Transverse colon (tissue), 4 donors: ENCODE measurements around the gene ZCCHC4. TPM values are rescaled to one million over a fixed set of nuclear protein-coding genes. Genes with fewer than 3 reads are reported as not detected.
A peak's percentile ranks its signal among the peaks of the same experiment; 100 is the strongest.

Experiments
- DNase-seq: peaks from one replicate; pipeline ENCODE4 v3.0.0-alpha.2; 2019
- H3K27ac ChIP-seq, 4 donors: fragments of 200-600 bp; sonication (generic); 2 replicates each; pipeline ENCODE4 v1.5.1; 2016 to 2018; ENCODE audit warnings: inconsistent platforms in 4 of 4
- H3K27me3 ChIP-seq: fragments of 200-600 bp; sonication (generic); 2 replicates; pipeline ENCODE4 v1.5.1; 2017; ENCODE audit warnings: inconsistent platforms
- H3K36me3 ChIP-seq, 4 donors: fragments of 200-600 bp; sonication (generic); 2 replicates each; pipeline ENCODE4 v1.5.1; 2017 to 2019; ENCODE audit warnings: inconsistent platforms in 4 of 4
- H3K4me1 ChIP-seq, 4 donors: fragments of 200-600 bp; sonication (generic); 2 replicates each; pipeline ENCODE4 v1.5.1; 2017 to 2020; ENCODE audit warnings: inconsistent platforms in 4 of 4
- H3K4me3 ChIP-seq, 4 donors: fragments of 200-600 bp; sonication (generic); 1 replicate in 1 of 4; 2 replicates in 3 of 4; pipeline versions ENCODE4 v1.5.1 to v1.6.1; 2017 to 2019; ENCODE audit warnings: inconsistent platforms in 4 of 4
- H3K9me3 ChIP-seq, 2 donors: fragments of 200-600 bp; sonication (generic); 2 replicates each; pipeline ENCODE4 v1.5.1; 2017 to 2019; ENCODE audit warnings: inconsistent platforms in 2 of 2
- EP300 ChIP-seq: sonication (generic); formaldehyde crosslinking; IDR thresholded peaks from one replicate; pipeline ENCODE4 v1.6.1; 2017; ENCODE audit warnings: antibody characterized with exemption, low read depth
- POLR2A ChIP-seq: fragments of 450-650 bp; IDR thresholded peaks from one replicate; pipeline ENCODE4 v1.6.1; 2016; ENCODE audit warnings: antibody characterized with exemption, mild to moderate bottlenecking, moderate library complexity
- POLR2AphosphoS5 ChIP-seq, 3 donors: sonication (generic); formaldehyde crosslinking; IDR thresholded peaks; one replicate each; pipeline ENCODE4 v1.6.1; 2016; ENCODE audit warnings: antibody characterized with exemption in 3 of 3
- WGBS, 2 donors: methylation state at CpG; one replicate each; pipeline ENCODE4 v1.1.5; 2018; ENCODE audit warnings: low coverage in 1 of 2; 5-methylcytosine and 5-hydroxymethylcytosine counted together
- in situ Hi-C, 4 donors: fragments of 200-750 bp; cut with MboI; loops; one replicate each; pipeline versions ENCODE4 v1.15.0 to v1.15.1; 2017; ENCODE audit warnings: low sequenced_read_pairs in 3 of 4, low pct_ligation_motif_present in 1 of 4, low pct_unique_long_range_greater_than_20kb in 1 of 4
- intact Hi-C: fragments of 100-400 bp; cut with DNase I; formaldehyde crosslinking; loops from one replicate; pipeline ENCODE4 v1.15.1; 2023; ENCODE audit warnings: low total_unique reads
- total RNA-seq, 4 donors: library from RNA; depleted of rRNA; stranded (reverse); fragments of >200 nt; gene quantifications; one replicate each; pipeline ENCODE4 v1.1.0, GENCODE V29; 2016
- TF ChIP-seq, protein P1 (sequence below), 5 experiments: fragments of 200-600 bp in 3 of 5; fragments of 450-650 bp in 2 of 5; sonication (generic) in 3 of 5; IDR thresholded peaks; 1 replicate in 2 of 5; 2 replicates in 3 of 5; pipeline ENCODE4 v1.5.1; 2016 to 2017; ENCODE audit warnings: antibody characterized with exemption in 5 of 5, inconsistent platforms in 3 of 5, mild to moderate bottlenecking in 2 of 5, moderate library complexity in 1 of 5

ZCCHC4 gene
- total RNA-seq, 4 donors from 2014 or later = 11.2 to 21.7 (median 14.3) TPM

DNA sequence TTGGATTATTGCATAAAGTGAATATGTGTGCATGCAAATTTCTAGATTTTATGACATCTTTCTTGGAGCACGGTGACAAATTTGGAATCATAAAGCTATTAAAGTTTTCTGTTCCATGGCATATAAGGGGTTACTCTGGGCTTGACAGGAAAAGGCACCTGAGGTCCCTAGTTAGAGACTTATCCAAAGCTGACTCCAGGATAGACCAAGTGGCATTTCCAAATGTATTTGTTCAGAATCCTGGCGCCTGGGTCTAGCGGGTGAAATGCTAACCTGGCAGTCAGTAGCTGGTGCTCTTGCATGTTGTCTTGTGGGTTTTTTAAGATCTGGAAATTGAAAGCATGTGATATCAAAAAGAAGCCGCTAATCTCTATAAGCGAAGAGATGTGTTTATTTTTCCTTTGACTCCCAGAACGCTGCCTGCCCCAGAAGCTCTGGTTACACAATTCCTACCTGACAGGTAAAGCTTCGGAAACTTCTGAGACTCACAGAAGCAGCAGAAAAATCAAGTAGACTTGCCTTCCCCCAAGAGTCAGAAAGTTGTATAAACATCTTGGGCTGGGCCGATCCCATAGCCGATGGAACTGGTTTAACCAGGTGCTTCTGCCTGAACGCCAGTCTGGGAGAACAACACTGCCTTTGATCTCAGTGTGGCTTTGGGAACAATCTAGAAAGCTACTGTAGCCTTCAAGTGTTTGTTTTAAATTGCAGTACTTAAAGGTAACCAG lies 12.9 kb upstream of the ZCCHC4 start:
- intact Hi-C loops = loop anchor here (2.0 kb wide), 1 partner anchor 61 kb away; no protein-coding TSS in a partner anchor
- WGBS, 2 donors = 36 to 40% methylated on average over 7 to 10 of the region's 10 CpGs
- Histone ChIP-seq H3K4me1 (no peaks in the 10 kb centered on the region), H3K27ac (peak overlapping the region; percentile 4 to 66 (median 46)), H3K27me3 (no peaks in the 10 kb centered on the region), H3K9me3 (no peaks in the 10 kb centered on the region), H3K4me3 (peak overlapping the region in 1 of 4 donors; percentile 2), H3K36me3 (no peaks in the 10 kb centered on the region)
- in situ Hi-C loops = loop anchor here in 1 of 4 donors (25.0 kb wide), 1 partner anchor 87 kb away; no protein-coding TSS in a partner anchor
- peak; percentile 51 for DNase-seq
- TF ChIP-seq POLR2AphosphoS5 (IDR thresholded peaks at IDR 0.05) = peak in 1 of 3 donors; percentile 12
- TF ChIP-seq, protein P1, sequence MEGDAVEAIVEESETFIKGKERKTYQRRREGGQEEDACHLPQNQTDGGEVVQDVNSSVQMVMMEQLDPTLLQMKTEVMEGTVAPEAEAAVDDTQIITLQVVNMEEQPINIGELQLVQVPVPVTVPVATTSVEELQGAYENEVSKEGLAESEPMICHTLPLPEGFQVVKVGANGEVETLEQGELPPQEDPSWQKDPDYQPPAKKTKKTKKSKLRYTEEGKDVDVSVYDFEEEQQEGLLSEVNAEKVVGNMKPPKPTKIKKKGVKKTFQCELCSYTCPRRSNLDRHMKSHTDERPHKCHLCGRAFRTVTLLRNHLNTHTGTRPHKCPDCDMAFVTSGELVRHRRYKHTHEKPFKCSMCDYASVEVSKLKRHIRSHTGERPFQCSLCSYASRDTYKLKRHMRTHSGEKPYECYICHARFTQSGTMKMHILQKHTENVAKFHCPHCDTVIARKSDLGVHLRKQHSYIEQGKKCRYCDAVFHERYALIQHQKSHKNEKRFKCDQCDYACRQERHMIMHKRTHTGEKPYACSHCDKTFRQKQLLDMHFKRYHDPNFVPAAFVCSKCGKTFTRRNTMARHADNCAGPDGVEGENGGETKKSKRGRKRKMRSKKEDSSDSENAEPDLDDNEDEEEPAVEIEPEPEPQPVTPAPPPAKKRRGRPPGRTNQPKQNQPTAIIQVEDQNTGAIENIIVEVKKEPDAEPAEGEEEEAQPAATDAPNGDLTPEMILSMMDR (IDR thresholded peaks at IDR 0.05) = no peak

DNA sequence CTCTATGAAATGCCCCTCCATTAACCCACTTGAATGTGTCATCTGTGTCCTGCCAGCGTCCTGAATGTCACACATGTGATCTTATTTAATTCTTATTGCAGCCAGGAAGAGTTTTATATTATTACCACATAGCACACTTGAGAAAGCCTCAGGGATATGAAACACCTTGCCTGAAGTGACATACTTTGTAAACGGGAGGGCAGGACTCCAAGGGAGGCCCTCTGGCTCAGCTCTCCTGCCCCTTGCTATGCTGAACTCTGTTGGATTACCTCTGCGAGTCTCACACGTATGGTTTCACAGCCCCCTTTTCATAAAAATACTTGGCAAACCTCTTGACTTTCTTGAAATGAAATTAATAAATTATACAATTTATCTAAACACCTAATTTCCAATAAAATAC lies 11.1 kb upstream of the ZCCHC4 start:
- H3K27ac ChIP-seq = no peak overlapping the region
- WGBS, 2 donors = 83 to 84% methylated on average over 3 to 4 of the region's 4 CpGs

DNA sequence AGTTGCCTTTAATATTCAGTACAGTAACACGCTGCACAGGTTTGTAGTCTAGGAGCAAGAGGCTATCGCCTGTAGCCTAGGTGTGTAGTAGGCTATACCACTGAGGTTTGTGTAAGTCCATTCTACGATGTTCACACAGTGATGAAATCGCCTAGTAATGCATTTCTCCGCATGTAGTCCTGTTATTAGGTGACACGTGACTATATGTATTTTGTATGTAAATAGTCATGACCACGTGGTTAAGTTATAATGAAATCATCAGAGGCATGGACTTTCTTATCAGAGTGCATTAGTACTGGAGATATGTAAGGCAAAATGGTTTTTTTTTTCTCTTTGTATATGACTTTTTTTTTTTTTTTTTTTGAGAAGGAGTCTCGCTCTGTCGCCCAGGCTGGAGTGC lies 9.9 kb upstream of the ZCCHC4 start:
- DNase-seq = no peak
- WGBS, 2 donors = 85 to 91% methylated on average over 5 to 9 of the region's 9 CpGs
- Histone ChIP-seq H3K4me3 (no peak overlapping the region), H3K4me1 (no peaks in the 10 kb centered on the region), H3K27me3 (no peaks in the 10 kb centered on the region), H3K9me3 (no peaks in the 10 kb centered on the region), H3K36me3 (no peaks in the 10 kb centered on the region), H3K27ac (no peak overlapping the region)
- in situ Hi-C loops = loop anchor here in 1 of 4 donors (25.0 kb wide), 1 partner anchor 90 kb away; no protein-coding TSS in a partner anchor
- intact Hi-C loops = no loop called here
- TF ChIP-seq POLR2A (no peak), POLR2AphosphoS5 (IDR thresholded peaks at IDR 0.05) (no peak), EP300 (no peak)
- TF ChIP-seq, protein P1 (IDR thresholded peaks at IDR 0.05) = no peak

More for the DNA sequence above, 11.1 kb upstream of the ZCCHC4 start:
- Histone ChIP-seq H3K4me1 (no peaks in the 10 kb centered on the region), H3K9me3 (no peaks in the 10 kb centered on the region), H3K36me3 (no peaks in the 10 kb centered on the region), H3K4me3 (no peak overlapping the region), H3K27me3 (no peaks in the 10 kb centered on the region)
- intact Hi-C loops = loop anchor here (2.0 kb wide), 1 partner anchor 63 kb away; no protein-coding TSS in a partner anchor
- no peak for TF ChIP-seq POLR2AphosphoS5 (IDR thresholded peaks at IDR 0.05)
- no peak for TF ChIP-seq EP300
- TF ChIP-seq, protein P1 (IDR thresholded peaks at IDR 0.05) = no peak
- TF ChIP-seq POLR2A = no peak
- DNase-seq = no peak
- in situ Hi-C loops = loop anchor here in 1 of 4 donors (25.0 kb wide), 1 partner anchor 89 kb away; no protein-coding TSS in a partner anchor

DNA sequence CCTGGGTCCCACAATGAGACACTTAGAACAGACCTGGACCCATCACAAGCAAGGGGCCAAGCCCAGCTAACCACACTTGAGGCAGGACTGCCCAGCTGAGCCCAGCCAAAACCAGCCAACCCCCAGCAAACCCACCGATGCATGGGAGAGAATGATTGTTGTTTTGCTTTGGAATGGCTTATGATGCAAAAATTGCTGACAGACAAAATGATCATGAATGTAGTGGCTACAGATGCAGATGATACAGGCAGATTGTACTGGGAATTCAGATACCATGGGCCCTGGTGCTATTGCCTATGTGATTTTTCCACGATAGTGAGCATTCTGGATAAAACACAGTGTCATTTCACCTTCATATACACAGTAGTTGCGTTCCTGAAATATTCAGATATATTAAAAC lies 9.0 kb upstream of the ZCCHC4 start:
- intact Hi-C loops = no loop called here
- Histone ChIP-seq H3K36me3 (no peaks in the 10 kb centered on the region), H3K4me1 (no peaks in the 10 kb centered on the region), H3K4me3 (no peak overlapping the region), H3K27ac (no peak overlapping the region), H3K9me3 (no peaks in the 10 kb centered on the region), H3K27me3 (no peaks in the 10 kb centered on the region)
- in situ Hi-C loops = loop anchor here in 1 of 4 donors (25.0 kb wide), 1 partner anchor 91 kb away; no protein-coding TSS in a partner anchor
- TF ChIP-seq POLR2AphosphoS5 (IDR thresholded peaks at IDR 0.05) = no peak
- no peak for TF ChIP-seq POLR2A
- TF ChIP-seq, protein P1 (IDR thresholded peaks at IDR 0.05) = no peak
- no peak for TF ChIP-seq EP300
- no peak for DNase-seq
- WGBS, 2 donors = 85 to 100% methylated on average over 2 to 3 of the region's 3 CpGs
